AG09319 (cell line): ENCODE measurements around the gene ITIH1.

Experiments
- DNase-seq: peaks from one replicate; pipeline ENCODE4 v3.0.0-alpha.2; 2010; ENCODE audit warnings: low read depth; ENCODE audit errors: extremely low read depth
- TF ChIP-seq, protein P1 (sequence below): IDR thresholded peaks from 2 replicates; pipeline ENCODE4 v1.5.1; 2011; ENCODE audit warnings: low read depth, mild to moderate bottlenecking, inconsistent platforms, low read length, moderate library complexity

Gene ITIH1

DNA sequence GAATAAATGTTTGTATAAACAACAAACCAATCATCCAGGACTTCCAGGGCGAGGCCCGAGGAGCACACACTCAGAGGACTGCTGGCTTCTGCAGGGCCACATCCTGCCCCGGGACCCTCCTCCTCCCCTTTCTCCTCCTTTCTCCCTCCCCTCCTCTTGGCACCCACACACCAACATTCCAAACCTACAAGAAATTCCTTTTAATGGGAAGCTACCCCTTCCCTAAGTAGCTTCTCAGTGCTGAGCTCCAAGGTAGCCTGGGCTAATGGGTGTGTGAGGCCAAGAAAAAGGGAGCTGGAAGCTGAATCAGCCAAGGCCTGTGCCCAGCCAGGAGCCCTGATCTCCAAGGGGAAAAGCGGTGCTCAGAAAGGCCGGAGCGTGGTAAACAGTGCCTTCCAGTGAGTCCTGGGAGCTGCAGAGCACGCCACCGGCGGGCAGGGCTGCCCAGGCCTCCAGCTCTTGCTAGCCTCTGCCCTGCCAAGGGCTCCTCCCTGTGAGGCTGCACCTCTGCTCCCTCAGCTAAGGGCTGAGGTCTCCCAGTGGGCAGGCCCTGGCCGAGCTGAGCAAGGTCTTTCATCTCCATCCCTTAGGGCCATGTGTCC, 21.1 kb downstream of the ITIH1 start:
- TF ChIP-seq, protein P1, sequence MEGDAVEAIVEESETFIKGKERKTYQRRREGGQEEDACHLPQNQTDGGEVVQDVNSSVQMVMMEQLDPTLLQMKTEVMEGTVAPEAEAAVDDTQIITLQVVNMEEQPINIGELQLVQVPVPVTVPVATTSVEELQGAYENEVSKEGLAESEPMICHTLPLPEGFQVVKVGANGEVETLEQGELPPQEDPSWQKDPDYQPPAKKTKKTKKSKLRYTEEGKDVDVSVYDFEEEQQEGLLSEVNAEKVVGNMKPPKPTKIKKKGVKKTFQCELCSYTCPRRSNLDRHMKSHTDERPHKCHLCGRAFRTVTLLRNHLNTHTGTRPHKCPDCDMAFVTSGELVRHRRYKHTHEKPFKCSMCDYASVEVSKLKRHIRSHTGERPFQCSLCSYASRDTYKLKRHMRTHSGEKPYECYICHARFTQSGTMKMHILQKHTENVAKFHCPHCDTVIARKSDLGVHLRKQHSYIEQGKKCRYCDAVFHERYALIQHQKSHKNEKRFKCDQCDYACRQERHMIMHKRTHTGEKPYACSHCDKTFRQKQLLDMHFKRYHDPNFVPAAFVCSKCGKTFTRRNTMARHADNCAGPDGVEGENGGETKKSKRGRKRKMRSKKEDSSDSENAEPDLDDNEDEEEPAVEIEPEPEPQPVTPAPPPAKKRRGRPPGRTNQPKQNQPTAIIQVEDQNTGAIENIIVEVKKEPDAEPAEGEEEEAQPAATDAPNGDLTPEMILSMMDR, result no peak
- no peak for DNase-seq

DNA sequence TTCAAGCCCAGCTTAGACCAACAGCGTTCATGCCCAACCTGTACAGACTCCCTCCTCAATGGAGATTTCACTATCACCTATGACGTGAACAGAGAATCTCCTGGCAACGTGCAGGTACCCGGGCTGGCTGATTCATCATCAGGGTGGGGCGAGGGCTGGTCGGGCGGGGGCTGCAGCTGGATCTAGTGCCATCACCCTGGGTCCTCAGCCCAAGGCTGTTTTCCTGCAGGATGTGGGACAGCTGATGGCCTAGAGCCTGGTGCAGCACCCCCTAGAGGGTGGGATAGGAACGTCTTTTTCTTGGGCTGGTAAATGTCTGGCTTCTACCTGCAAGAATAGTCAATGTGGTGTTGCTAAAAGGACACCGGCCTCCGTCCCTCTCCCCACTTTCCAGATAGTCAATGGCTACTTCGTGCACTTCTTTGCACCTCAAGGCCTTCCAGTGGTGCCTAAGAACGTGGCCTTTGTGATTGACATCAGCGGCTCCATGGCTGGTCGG, 21.6 kb downstream of the ITIH1 start:
- DNase-seq, result no peak
- TF ChIP-seq, protein P1, result peak; percentile 18

GRCh38 chr3:52800079-52800478, 22.7 kb downstream of the ITIH1 start:
- no peak for DNase-seq
- TF ChIP-seq, protein P1, result no peak

DNA sequence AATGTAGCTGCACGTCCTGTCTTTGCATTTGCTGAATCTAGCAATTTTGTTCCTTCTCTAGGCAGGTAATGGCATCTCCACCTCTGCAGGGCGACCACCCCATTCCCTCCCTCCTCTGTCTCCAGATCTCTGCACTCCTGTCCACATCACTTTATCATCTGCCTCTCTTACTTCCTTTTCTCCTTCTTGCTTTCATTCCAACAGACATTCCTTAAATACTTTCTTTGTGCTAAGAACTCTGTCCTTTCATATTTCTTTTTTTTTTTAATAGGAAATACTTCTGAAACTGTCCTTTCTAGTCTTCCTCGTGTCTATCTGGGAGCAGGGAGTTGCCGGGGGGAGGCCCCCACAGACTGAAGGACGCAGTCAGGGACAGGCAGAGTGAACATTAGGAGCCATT, 24.4 kb downstream of the ITIH1 start:
- TF ChIP-seq, protein P1, result no peak

DNA sequence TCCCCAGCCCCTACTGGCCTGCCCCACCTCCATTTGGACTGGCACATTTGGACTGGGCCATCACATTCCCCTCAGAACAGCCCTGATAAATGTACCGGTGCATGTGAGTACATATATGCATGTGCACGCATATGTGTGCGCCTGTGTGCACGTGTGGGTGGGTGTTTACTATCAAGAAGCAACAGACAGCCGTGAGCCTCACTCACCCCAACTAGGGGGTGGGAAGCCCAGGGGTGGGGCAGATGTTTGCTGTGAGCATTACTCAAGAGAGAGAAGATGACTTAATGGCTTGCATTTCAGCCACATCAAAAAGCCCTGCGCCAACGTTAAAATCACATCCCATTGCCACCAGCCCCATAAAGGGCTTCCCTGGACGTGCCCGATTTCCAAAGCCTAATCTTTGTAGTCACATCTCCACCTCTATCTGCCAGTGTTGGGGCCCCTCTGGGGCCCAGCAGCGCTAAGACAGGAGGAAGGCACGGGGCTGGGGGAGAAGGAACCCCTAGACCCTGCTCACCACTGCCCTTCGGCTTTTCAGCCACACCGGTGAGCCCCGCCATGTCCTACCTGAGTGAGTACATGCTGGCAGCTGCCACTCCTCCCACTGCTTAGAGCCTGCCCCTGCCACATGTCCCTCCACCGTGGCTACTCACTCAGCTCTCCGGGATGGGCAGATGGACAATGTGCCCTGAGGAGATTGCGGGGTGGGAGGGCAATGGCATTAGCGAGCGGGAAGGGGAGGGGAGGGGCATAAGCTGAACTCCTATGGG, 28.1 kb downstream of the ITIH1 start:
- TF ChIP-seq, protein P1, result no peak
- DNase-seq, result no peak

More for the DNA sequence above, 24.4 kb downstream of the ITIH1 start:
- no peak for DNase-seq

DNA sequence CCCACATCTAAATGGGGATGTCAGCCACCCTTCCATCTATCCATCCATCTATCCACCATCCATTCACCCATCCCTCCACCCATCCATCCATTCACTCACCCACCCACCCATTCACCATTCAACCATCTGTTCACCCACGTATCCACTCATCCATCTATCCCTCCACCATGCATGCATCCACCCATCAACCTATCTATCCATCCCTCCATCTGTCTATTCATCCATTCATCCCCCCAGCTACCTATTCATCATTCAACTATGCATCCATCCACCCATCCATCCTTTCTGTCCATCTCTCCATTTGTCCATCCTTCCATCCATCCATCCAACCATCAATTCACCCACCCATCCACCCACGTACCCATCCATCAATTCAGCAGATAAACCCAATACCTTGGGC, 31.8 kb downstream of the ITIH1 start:
- no peak for DNase-seq
- TF ChIP-seq, protein P1, result no peak

- TF ChIP-seq, protein P1, result no peak
- no peak for DNase-seq
These were observed 32.4 kb downstream of the ITIH1 start for GRCh38 chr3:52809662-52810377.
